NCI-H2171 treated with DMSO at 0.1 percent for 48 hours (cell line): ENCODE data around the gene KIF20A.
"Not testable (repeated sequence)": the region's sequence is repeated elsewhere in the genome, so short reads cannot be mapped to it uniquely, and the experiment has no call there.

ENCODE experiments used
- DNase-seq: peaks from one replicate; lab custom pipeline; 2025; lab: John Stamatoyannopoulos, UW

The KIF20A gene

GRCh38 chr5:138178516-138179276 lies at the start of gene KIF20A, which contains the start of gene BRD8:
Gene KIF20A (plus strand): TSS chr5:138179112. CDS start chr5:138179681, 569 bp downstream.
Gene BRD8 (minus strand): TSS chr5:138178630. CDS start chr5:138178614, 16 bp downstream.
- DNase-seq = peak; percentile 93

- no peak for DNase-seq
These were observed 49.6 kb upstream of the KIF20A start for GRCh38 chr5:138129347-138129746.

GRCh38 chr5:138132543-138132942 lies 46.4 kb upstream of the KIF20A start:
- no peak for DNase-seq

GRCh38 chr5:138138949-138139780 lies 39.7 kb upstream of the KIF20A start, which contains the start of gene NME5:
Gene NME5 (minus strand): TSS chr5:138139428. CDS start chr5:138138780, 648 bp downstream.
- DNase-seq = no peak

GRCh38 chr5:138139781-138140090 lies 39.2 kb upstream of the KIF20A start:
- DNase-seq = no peak

GRCh38 chr5:138140268-138140667 lies 38.6 kb upstream of the KIF20A start:
- DNase-seq = no peak

- no peak for DNase-seq
These were observed 37.2 kb upstream of the KIF20A start for GRCh38 chr5:138141734-138142133.

- DNase-seq = not testable (repeated sequence)
These were observed 35.3 kb upstream of the KIF20A start for GRCh38 chr5:138143578-138143977.

GRCh38 chr5:138148811-138149210 lies 30.1 kb upstream of the KIF20A start:
- no peak for DNase-seq

- DNase-seq = no peak
These were observed 29.4 kb upstream of the KIF20A start for GRCh38 chr5:138149530-138149929.

GRCh38 chr5:138155977-138156376 lies 22.9 kb upstream of the KIF20A start:
- not testable (repeated sequence) for DNase-seq

- no peak for DNase-seq
These were observed 21.3 kb upstream of the KIF20A start for GRCh38 chr5:138157626-138158025.

GRCh38 chr5:138159666-138160065 lies 19.2 kb upstream of the KIF20A start:
- no peak for DNase-seq

- DNase-seq = no peak
These were observed 18.2 kb upstream of the KIF20A start for GRCh38 chr5:138160706-138161105.

GRCh38 chr5:138163721-138164120 lies 15.2 kb upstream of the KIF20A start:
- DNase-seq = no peak

GRCh38 chr5:138169124-138169523 lies 9.8 kb upstream of the KIF20A start:
- no peak for DNase-seq

- no peak for DNase-seq
These were observed 8.6 kb upstream of the KIF20A start for GRCh38 chr5:138170299-138170698.

GRCh38 chr5:138177941-138178515 lies 884 bp upstream of the KIF20A start:
- DNase-seq = peak; percentile 36

GRCh38 chr5:138179277-138179857 lies 455 bp downstream of the KIF20A start:
- peak; percentile 2 for DNase-seq

GRCh38 chr5:138180183-138180782 lies 1.4 kb downstream of the KIF20A start:
- DNase-seq = peak; percentile 56

GRCh38 chr5:138180841-138181240 lies 1.9 kb downstream of the KIF20A start:
- no peak for DNase-seq

GRCh38 chr5:138182808-138183207 lies 3.9 kb downstream of the KIF20A start:
- DNase-seq = no peak
